VCaP (cell line): Measurements from ENCODE around the gene OSBPL6.
A peak's percentile ranks its signal among the peaks of the same experiment; 100 is the strongest.
"Not testable (repeated sequence)": the region's sequence is repeated elsewhere in the genome, so short reads cannot be mapped to it uniquely, and the experiment has no call there.

Experiments
- H3K27ac ChIP-seq: fragments of 450-650 bp; 2 replicates; pipeline ENCODE4 v1.5.1; 2017
- CTCF ChIP-seq: fragments of 450-650 bp; conservative IDR thresholded peaks from 2 replicates; pipeline ENCODE4 v1.5.1; 2017; ENCODE audit warnings: mild to moderate bottlenecking, moderate library complexity

The OSBPL6 gene

GRCh38 chr2:178191004-178191508, 3.3 kb upstream of the OSBPL6 start:
- TF ChIP-seq CTCF, result no peak
- H3K27ac ChIP-seq, result no peak overlapping the region

- TF ChIP-seq CTCF, result no peak
- H3K27ac ChIP-seq, result no peak overlapping the region
Observed at GRCh38 chr2:178191511-178191910, 2.8 kb upstream of the OSBPL6 start.

GRCh38 chr2:178193496-178193822, 853 bp upstream of the OSBPL6 start:
- H3K27ac ChIP-seq, result peak overlapping the region; percentile 85
- TF ChIP-seq CTCF, result no peak

GRCh38 chr2:178194600-178195389, 483 bp downstream of the OSBPL6 start:
- H3K27ac ChIP-seq, result peak overlapping the region; percentile 85
- no peak for TF ChIP-seq CTCF

GRCh38 chr2:178195390-178196166, 1.3 kb downstream of the OSBPL6 start:
- no peak for TF ChIP-seq CTCF
- peak overlapping the region; percentile 85 for H3K27ac ChIP-seq

- TF ChIP-seq CTCF, result no peak
Observed at GRCh38 chr2:178197791-178198190, 3.5 kb downstream of the OSBPL6 start.

GRCh38 chr2:178198441-178198840, 4.1 kb downstream of the OSBPL6 start:
- H3K27ac ChIP-seq, result not testable (repeated sequence)

More at GRCh38 chr2:178197791-178198190, 3.5 kb downstream of the OSBPL6 start:
- H3K27ac ChIP-seq, result no peak overlapping the region
